DND-41 (cell line): ENCODE data around the gene PRPF39.

Experiments
- ATAC-seq: fragments of 200-7000 bp; cut with Tn5 transposase; 3 replicates; pipeline ENCODE4 v1.9.1; 2021; ENCODE audit warnings: low read depth; ENCODE audit not compliant: insufficient read depth
- DNase-seq: peaks from one replicate; pipeline ENCODE4 v3.0.0-alpha.2; 2020
- H2AFZ ChIP-seq: 2 replicates; pipeline ENCODE4 v1.6.0; 2012; ENCODE audit warnings: low read depth, low read length
- H3K27ac ChIP-seq: 2 replicates; pipeline ENCODE4 v1.5.1; 2012; ENCODE audit warnings: low read length, inconsistent platforms
- H3K27me3 ChIP-seq: fragments of 200-600 bp; sonication (generic); 2 replicates; pipeline ENCODE4 v1.6.0; 2012; ENCODE audit warnings: low read length, mild to moderate bottlenecking, inconsistent platforms; ENCODE audit not compliant: insufficient read depth, poor library complexity
- H3K36me3 ChIP-seq: 2 replicates; pipeline ENCODE4 v1.5.1; 2012; ENCODE audit warnings: low read length, inconsistent platforms; ENCODE audit not compliant: insufficient read depth
- H3K4me1 ChIP-seq: 2 replicates; pipeline ENCODE4 v1.5.1; 2012; ENCODE audit warnings: mild to moderate bottlenecking, low read length; ENCODE audit not compliant: insufficient read depth
- H3K4me2 ChIP-seq: 2 replicates; pipeline ENCODE4 v1.6.0; 2012; ENCODE audit warnings: mild to moderate bottlenecking, moderate library complexity, low read length, inconsistent platforms; ENCODE audit not compliant: insufficient read depth
- H3K4me3 ChIP-seq, 2 experiments: fragments of 200-600 bp in 1 of 2; shearing (Covaris generic) in 1 of 2; 2 replicates each; pipeline ENCODE4 v1.5.1; 2012 to 2016; ENCODE audit warnings: inconsistent platforms in 2 of 2, low read length in 2 of 2, mild to moderate bottlenecking in 2 of 2, low read depth in 1 of 2, moderate library complexity in 1 of 2
- H3K79me2 ChIP-seq: 2 replicates; pipeline ENCODE4 v1.6.0; 2012; ENCODE audit warnings: low read length, inconsistent platforms; ENCODE audit not compliant: insufficient read depth
- H3K9ac ChIP-seq: 2 replicates; pipeline ENCODE4 v1.6.0; 2012; ENCODE audit warnings: low read depth, mild to moderate bottlenecking, inconsistent platforms, low read length, moderate library complexity
- H3K9me3 ChIP-seq: 2 replicates; pipeline ENCODE4 v1.5.1; 2012; ENCODE audit warnings: low read length, moderate library complexity, mild to moderate bottlenecking, inconsistent platforms; ENCODE audit not compliant: insufficient read depth, severe bottlenecking
- H4K20me1 ChIP-seq: 2 replicates; pipeline ENCODE4 v1.6.0; 2012; ENCODE audit warnings: low read length; ENCODE audit not compliant: insufficient read depth
- CTCF ChIP-seq: IDR thresholded peaks from 2 replicates; pipeline ENCODE4 v1.5.1; 2012; ENCODE audit warnings: borderline replicate concordance, low read length, moderate library complexity, mild to moderate bottlenecking; ENCODE audit not compliant: poor library complexity, severe bottlenecking; ENCODE audit errors: extremely low read depth
- EZH2 ChIP-seq: IDR thresholded peaks from 3 replicates; pipeline ENCODE4 v1.6.1; 2012; ENCODE audit warnings: borderline replicate concordance, low read depth, mild to moderate bottlenecking, moderate library complexity, low read length, inconsistent platforms; ENCODE audit not compliant: severe bottlenecking

PRPF39 gene

GRCh38 chr14:45123271-45123670, 39.4 kb downstream of the PRPF39 start:
- ATAC-seq: no peak
- Histone ChIP-seq H3K36me3 (peaks cover 72% of the 10 kb centered on the region), H3K4me3 (no peak overlapping the region), H3K79me2 (peaks cover 12% of the 10 kb centered on the region; the same call in 1 of the 2 replicates), H3K4me1 (no peaks in the 10 kb centered on the region), H3K4me2 (no peak overlapping the region), H3K9ac (no peak overlapping the region), H2AFZ (no peak overlapping the region), H4K20me1 (no peaks in the 10 kb centered on the region), H3K27ac (no peak overlapping the region), H3K27me3 (no peaks in the 10 kb centered on the region), H3K9me3 (no peaks in the 10 kb centered on the region)
- TF ChIP-seq CTCF (no peak), EZH2 (no peak)
- no peak for DNase-seq

- no peak overlapping the region for H3K4me2 ChIP-seq
- H3K27ac ChIP-seq: no peak overlapping the region
- H3K27me3 ChIP-seq: no peaks in the 10 kb centered on the region
- no peak overlapping the region for H2AFZ ChIP-seq
- H4K20me1 ChIP-seq: no peaks in the 10 kb centered on the region
- H3K36me3 ChIP-seq: peaks cover 65% of the 10 kb centered on the region
- peaks cover 5% of the 10 kb centered on the region; the same call in 1 of the 2 replicates for H3K4me1 ChIP-seq
- TF ChIP-seq CTCF (no peak), EZH2 (no peak)
- ATAC-seq (peak; percentile 17; the same call in 1 of the 3 replicates), DNase-seq (no peak)
- H3K9me3 ChIP-seq: no peaks in the 10 kb centered on the region
- H3K9ac ChIP-seq: no peak overlapping the region
- peaks cover 33% of the 10 kb centered on the region for H3K79me2 ChIP-seq
- H3K4me3 ChIP-seq: no peak overlapping the region
These were observed 41.8 kb downstream of the PRPF39 start for GRCh38 chr14:45125754-45126153.

GRCh38 chr14:45128963-45129629, 45.2 kb downstream of the PRPF39 start:
- H3K79me2 ChIP-seq: peaks cover 66% of the 10 kb centered on the region
- H3K36me3 ChIP-seq: peaks cover 45% of the 10 kb centered on the region
- peaks cover 32% of the 10 kb centered on the region for H3K4me1 ChIP-seq
- TF ChIP-seq EZH2 (no peak), CTCF (no peak)
- no peaks in the 10 kb centered on the region; the same call in 1 of the 2 replicates for H4K20me1 ChIP-seq
- no peak overlapping the region for H3K9ac ChIP-seq
- no peak for DNase-seq
- no peak overlapping the region for H2AFZ ChIP-seq
- ATAC-seq: no peak
- H3K27me3 ChIP-seq: no peaks in the 10 kb centered on the region
- no peaks in the 10 kb centered on the region for H3K9me3 ChIP-seq
- H3K27ac ChIP-seq: no peak overlapping the region
- no peak overlapping the region for H3K4me2 ChIP-seq
- no peak overlapping the region for H3K4me3 ChIP-seq

- Histone ChIP-seq H3K9me3 (no peaks in the 10 kb centered on the region), H3K27me3 (no peaks in the 10 kb centered on the region), H3K36me3 (peaks cover 18% of the 10 kb centered on the region; the same call in 1 of the 2 replicates), H4K20me1 (peaks cover 7% of the 10 kb centered on the region), H3K79me2 (peaks cover 81% of the 10 kb centered on the region), H2AFZ (peak overlapping the region; percentile 97), H3K4me2 (peak overlapping the region; percentile 87), H3K9ac (peak overlapping the region; percentile 95), H3K27ac (peak overlapping the region; percentile 94), H3K4me1 (peaks cover 53% of the 10 kb centered on the region), H3K4me3 (peak overlapping the region; percentile 98 to 99)
- ATAC-seq: peak; percentile 0; the same call in 1 of the 3 replicates
- TF ChIP-seq CTCF (no peak), EZH2 (no peak)
- DNase-seq: no peak
These were observed 49.8 kb downstream of the PRPF39 start for GRCh38 chr14:45133683-45134050.
